Bronchial epithelial cell (primary cell): ENCODE measurements around the gene TESK2. TPM values are rescaled to one million over a fixed set of nuclear protein-coding genes. Genes with fewer than 3 reads are reported as not detected.

Source experiments
- DNase-seq: peaks from one replicate; pipeline ENCODE4 v3.0.0-alpha.2; 2010; ENCODE audit warnings: low read depth
- FAIRE-seq: peaks from 2 replicates; lab custom pipeline; 2011; peaks lifted over from hg19 to GRCh38; lab: Jason Lieb, UNC
- H3K27me3 ChIP-seq: 2 replicates; pipeline ENCODE4 v1.5.1; 2011; ENCODE audit warnings: low read length; ENCODE audit not compliant: control insufficient read depth, insufficient read depth
- H3K36me3 ChIP-seq: 2 replicates; pipeline ENCODE4 v1.5.1; 2011; ENCODE audit warnings: low read length; ENCODE audit not compliant: control insufficient read depth, insufficient read depth
- H3K4me3 ChIP-seq: 2 replicates; pipeline ENCODE4 v1.5.1; 2011; ENCODE audit warnings: mild to moderate bottlenecking, low read depth, low read length, control low read depth
- CTCF ChIP-seq: IDR thresholded peaks from 2 replicates; pipeline ENCODE4 v1.5.1; 2011; ENCODE audit warnings: mild to moderate bottlenecking, moderate library complexity, low read length, control low read depth, inconsistent platforms; ENCODE audit not compliant: insufficient read depth, severe bottlenecking
- total RNA-seq: library from RNA; depleted of rRNA; stranded (reverse); fragments of >200 nt; gene quantifications from 2 replicates; pipeline ENCODE4 v1.2.1, GENCODE V29; 2014

TESK2 gene
- total RNA-seq, 1 donor from 2014 or later: 1.6 TPM

- Histone ChIP-seq H3K36me3 (no peaks in the 10 kb centered on the region), H3K27me3 (no peaks in the 10 kb centered on the region), H3K4me3 (no peak overlapping the region)
- DNase-seq (no peak), FAIRE-seq (no peak)
- no peak for TF ChIP-seq CTCF
Measured at GRCh38 chr1:45446530-45446929, 44.4 kb downstream of the TESK2 start.

- FAIRE-seq: no peak
Measured at GRCh38 chr1:45444609-45445131, 46.3 kb downstream of the TESK2 start.

GRCh38 chr1:45443580-45444446 lies 47.1 kb downstream of the TESK2 start:
- no peak for FAIRE-seq
- no peaks in the 10 kb centered on the region for H3K27me3 ChIP-seq

More at GRCh38 chr1:45444609-45445131, 46.3 kb downstream of the TESK2 start:
- no peaks in the 10 kb centered on the region for H3K27me3 ChIP-seq
- H3K4me3 ChIP-seq: no peak overlapping the region
- no peak for TF ChIP-seq CTCF
- H3K36me3 ChIP-seq: no peaks in the 10 kb centered on the region
- peak; percentile 2 for DNase-seq

GRCh38 chr1:45442272-45442671 lies 48.7 kb downstream of the TESK2 start:
- DNase-seq (peak; percentile 75), FAIRE-seq (no peak)
- TF ChIP-seq CTCF: no peak
- H3K4me3 ChIP-seq: no peak overlapping the region
- H3K27me3 ChIP-seq: no peaks in the 10 kb centered on the region
- no peaks in the 10 kb centered on the region for H3K36me3 ChIP-seq

More at GRCh38 chr1:45443580-45444446, 47.1 kb downstream of the TESK2 start:
- no peaks in the 10 kb centered on the region for H3K36me3 ChIP-seq
- no peak overlapping the region for H3K4me3 ChIP-seq
- no peak for DNase-seq
- no peak for TF ChIP-seq CTCF

- TF ChIP-seq CTCF: no peak
- Histone ChIP-seq H3K27me3 (no peaks in the 10 kb centered on the region), H3K36me3 (no peaks in the 10 kb centered on the region), H3K4me3 (no peak overlapping the region)
- no peak for DNase-seq
- FAIRE-seq: no peak
Measured at GRCh38 chr1:45437323-45437722, 53.6 kb downstream of the TESK2 start.
